ENCODE results near the gene MED27.

DNA sequence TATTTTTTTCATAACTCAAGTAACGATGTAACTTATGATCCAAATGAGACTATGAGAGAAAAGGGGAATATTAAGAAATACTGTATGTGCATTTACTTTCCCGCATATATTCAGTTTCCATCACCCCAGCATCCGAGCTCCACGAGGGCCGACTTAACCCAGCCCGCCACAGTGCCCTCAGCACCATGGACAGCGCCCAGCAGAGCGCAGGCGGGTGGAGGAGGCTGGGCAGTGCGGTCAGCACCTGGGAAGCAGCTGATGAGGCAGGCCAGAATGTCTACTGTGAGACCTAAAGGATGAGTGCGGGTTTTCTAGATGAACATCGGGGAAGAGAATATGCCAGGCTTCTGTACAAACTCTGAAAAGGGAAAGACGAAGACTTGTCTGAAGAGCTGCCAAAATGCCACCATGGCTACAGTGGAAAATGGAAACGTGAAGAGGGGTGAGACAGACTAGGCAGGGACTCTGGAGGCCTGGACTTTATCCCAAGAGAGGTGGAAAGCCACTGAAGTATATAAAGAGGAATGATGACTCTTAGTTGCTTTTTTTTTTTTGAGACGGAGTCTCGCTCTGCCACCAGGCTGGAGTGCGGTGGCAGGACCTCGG lies 34.5 kb upstream of the MED27 start:
- TF ChIP-seq, protein P1, sequence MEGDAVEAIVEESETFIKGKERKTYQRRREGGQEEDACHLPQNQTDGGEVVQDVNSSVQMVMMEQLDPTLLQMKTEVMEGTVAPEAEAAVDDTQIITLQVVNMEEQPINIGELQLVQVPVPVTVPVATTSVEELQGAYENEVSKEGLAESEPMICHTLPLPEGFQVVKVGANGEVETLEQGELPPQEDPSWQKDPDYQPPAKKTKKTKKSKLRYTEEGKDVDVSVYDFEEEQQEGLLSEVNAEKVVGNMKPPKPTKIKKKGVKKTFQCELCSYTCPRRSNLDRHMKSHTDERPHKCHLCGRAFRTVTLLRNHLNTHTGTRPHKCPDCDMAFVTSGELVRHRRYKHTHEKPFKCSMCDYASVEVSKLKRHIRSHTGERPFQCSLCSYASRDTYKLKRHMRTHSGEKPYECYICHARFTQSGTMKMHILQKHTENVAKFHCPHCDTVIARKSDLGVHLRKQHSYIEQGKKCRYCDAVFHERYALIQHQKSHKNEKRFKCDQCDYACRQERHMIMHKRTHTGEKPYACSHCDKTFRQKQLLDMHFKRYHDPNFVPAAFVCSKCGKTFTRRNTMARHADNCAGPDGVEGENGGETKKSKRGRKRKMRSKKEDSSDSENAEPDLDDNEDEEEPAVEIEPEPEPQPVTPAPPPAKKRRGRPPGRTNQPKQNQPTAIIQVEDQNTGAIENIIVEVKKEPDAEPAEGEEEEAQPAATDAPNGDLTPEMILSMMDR (IDR thresholded peaks at IDR 0.05), result no peak
- no peak for TF ChIP-seq POLR2A (IDR thresholded peaks at IDR 0.05)
